Mesendoderm (in vitro differentiated cells): ENCODE results near the gene CPNE7.

Source experiments
- DNase-seq: peaks from one replicate; pipeline ENCODE4 v3.0.0; 2013
- H2AK5ac ChIP-seq: 2 replicates; pipeline ENCODE4 v1.6.1; 2013; ENCODE audit warnings: low read length, inconsistent platforms
- H2BK120ac ChIP-seq: 2 replicates; pipeline ENCODE4 v1.6.1; 2013; ENCODE audit warnings: low read depth, mild to moderate bottlenecking, low read length, moderate library complexity, mixed read lengths
- H2BK15ac ChIP-seq: replicated peaks from 2 replicates; pipeline ENCODE4 v1.6.1; 2013; ENCODE audit warnings: low read depth, mild to moderate bottlenecking, moderate library complexity
- H2BK5ac ChIP-seq: 2 replicates; pipeline ENCODE4 v1.6.1; 2013; ENCODE audit warnings: low read length, inconsistent platforms
- H3K18ac ChIP-seq: 2 replicates; pipeline ENCODE4 v1.6.1; 2013; ENCODE audit warnings: mild to moderate bottlenecking, low read length, mixed read lengths
- H3K23ac ChIP-seq: one replicate; pipeline ENCODE4 v1.6.1; 2013; ENCODE audit warnings: low read length
- H3K27ac ChIP-seq: 2 replicates; pipeline ENCODE4 v1.5.1; 2013; ENCODE audit warnings: low read depth, mild to moderate bottlenecking, inconsistent platforms, low read length, moderate library complexity
- H3K27me3 ChIP-seq: 2 replicates; pipeline ENCODE4 v1.6.1; 2013; ENCODE audit warnings: low read length, control low read depth, mild to moderate bottlenecking, inconsistent platforms; ENCODE audit not compliant: insufficient read depth, poor library complexity
- H3K36me3 ChIP-seq: 2 replicates; pipeline ENCODE4 v1.6.1; 2013; ENCODE audit warnings: low read length, inconsistent platforms; ENCODE audit not compliant: control insufficient read depth, insufficient read depth
- H3K4ac ChIP-seq: one replicate; pipeline ENCODE4 v1.6.1; 2013; ENCODE audit warnings: low read depth, mild to moderate bottlenecking, low read length, moderate library complexity
- H3K4me1 ChIP-seq: 2 replicates; pipeline ENCODE4 v1.6.1; 2013; ENCODE audit warnings: low read depth, low read length, inconsistent platforms; ENCODE audit not compliant: control insufficient read depth
- H3K4me2 ChIP-seq: 2 replicates; pipeline ENCODE4 v1.6.1; 2013; ENCODE audit warnings: low read length
- H3K4me3 ChIP-seq: 2 replicates; pipeline ENCODE4 v1.5.1; 2013; ENCODE audit warnings: mild to moderate bottlenecking, low read length
- H3K56ac ChIP-seq: one replicate; pipeline ENCODE4 v1.6.1; 2013; ENCODE audit warnings: low read length
- H3K79me1 ChIP-seq: 2 replicates; pipeline ENCODE4 v1.6.1; 2013; ENCODE audit warnings: low read length, inconsistent platforms
- H3K79me2 ChIP-seq: 2 replicates; pipeline ENCODE4 v1.6.1; 2013; ENCODE audit warnings: mild to moderate bottlenecking, low read length; ENCODE audit not compliant: control insufficient read depth, insufficient read depth
- H3K9ac ChIP-seq: 2 replicates; pipeline ENCODE4 v1.6.1; 2013; ENCODE audit warnings: low read length, inconsistent platforms
- H4K5ac ChIP-seq: one replicate; pipeline ENCODE4 v1.6.1; 2013; ENCODE audit warnings: low read length
- H4K8ac ChIP-seq: one replicate; pipeline ENCODE4 v1.6.1; 2013; ENCODE audit warnings: low read depth, mild to moderate bottlenecking, control low read depth, low read length, moderate library complexity
- WGBS: extraction: QIAGEN DNeasy Blood & Tissue Kit; methylation state at CpG from one replicate; pipeline ENCODE4 v1.1.7; 2013; ENCODE audit warnings: low lambda C conversion rate, missing lambda C conversion rate; ENCODE audit not compliant: insufficient coverage; ENCODE audit errors: extremely low coverage; 5-methylcytosine and 5-hydroxymethylcytosine counted together

Gene CPNE7

DNA sequence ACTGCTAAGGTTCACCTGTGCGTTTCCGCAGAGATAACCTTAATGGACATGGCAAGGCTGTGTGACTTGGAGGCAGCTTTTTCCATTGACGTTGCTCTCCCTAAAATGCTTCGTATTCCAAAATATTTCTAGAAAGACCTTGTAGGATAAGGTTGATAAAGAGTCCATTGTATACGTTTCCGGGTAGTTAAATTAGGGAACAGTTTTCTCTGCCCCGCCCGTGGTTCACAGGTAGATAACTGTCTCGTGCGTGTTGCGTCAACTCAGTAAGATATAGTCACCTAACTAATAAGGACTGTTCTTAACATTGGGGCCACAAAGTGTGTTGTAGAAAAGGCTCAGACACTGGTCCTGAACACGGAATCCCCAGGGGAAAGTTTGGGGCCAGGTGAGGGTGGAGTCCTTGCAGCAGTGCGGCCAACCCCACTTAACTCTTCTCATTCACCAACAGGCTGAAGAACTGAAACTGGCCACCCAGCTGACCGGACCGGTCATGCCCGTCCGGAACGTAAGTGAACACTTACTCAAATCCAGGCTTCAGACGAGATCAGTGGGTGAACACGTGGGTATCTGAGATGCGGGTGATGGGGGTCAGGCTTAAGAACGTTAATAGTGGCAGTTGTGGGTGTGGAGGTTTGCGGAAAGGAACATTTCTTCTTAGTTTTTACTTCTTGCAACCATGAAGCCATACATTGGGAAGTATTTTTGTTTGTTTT lies 13.5 kb upstream of the CPNE7 start:
- H3K9ac ChIP-seq: peak overlapping the region; percentile 97
- no peak overlapping the region for H3K4ac ChIP-seq
- no peak overlapping the region for H3K27ac ChIP-seq
- H3K23ac ChIP-seq: no peak overlapping the region
- no peak for DNase-seq
- H4K8ac ChIP-seq: no peak overlapping the region
- no peak overlapping the region for H4K5ac ChIP-seq
- H3K79me1 ChIP-seq: peaks cover 15% of the 10 kb centered on the region
- H3K27me3 ChIP-seq: no peaks in the 10 kb centered on the region
- H3K79me2 ChIP-seq: peaks cover 28% of the 10 kb centered on the region
- H2BK15ac ChIP-seq: no peak overlapping the region
- H3K56ac ChIP-seq: peak overlapping the region; percentile 96
- H2AK5ac ChIP-seq: no peak overlapping the region
- peak overlapping the region; percentile 68 for H3K4me2 ChIP-seq
- WGBS: no CpG with 5 or more reads among the region's 23 CpGs
- H3K4me1 ChIP-seq: peaks cover 2% of the 10 kb centered on the region
- H3K36me3 ChIP-seq: peaks cover 24% of the 10 kb centered on the region
- no peak overlapping the region for H3K18ac ChIP-seq
- H3K4me3 ChIP-seq: peak overlapping the region; percentile 91
- no peak overlapping the region for H2BK120ac ChIP-seq
- H2BK5ac ChIP-seq: no peak overlapping the region

GRCh38 chr16:89562939-89563338 lies 12.6 kb upstream of the CPNE7 start:
- Histone ChIP-seq H3K79me1 (peaks cover 15% of the 10 kb centered on the region), H4K8ac (no peak overlapping the region), H3K4me2 (peak overlapping the region; percentile 36), H3K23ac (no peak overlapping the region), H3K9ac (peak overlapping the region; percentile 97), H3K18ac (no peak overlapping the region), H3K4me1 (peaks cover 2% of the 10 kb centered on the region), H3K36me3 (peaks cover 24% of the 10 kb centered on the region), H3K4ac (no peak overlapping the region), H2BK120ac (no peak overlapping the region), H3K27ac (no peak overlapping the region), H3K79me2 (peaks cover 28% of the 10 kb centered on the region), H2BK15ac (no peak overlapping the region), H3K27me3 (no peaks in the 10 kb centered on the region), H2AK5ac (no peak overlapping the region), H3K56ac (peak overlapping the region; percentile 25), H4K5ac (no peak overlapping the region), H3K4me3 (no peak overlapping the region), H2BK5ac (no peak overlapping the region)
- no CpG with 5 or more reads among the region's 12 CpGs for WGBS
- DNase-seq: no peak

GRCh38 chr16:89563639-89564392 lies 11.7 kb upstream of the CPNE7 start:
- H3K27me3 ChIP-seq: no peaks in the 10 kb centered on the region
- H3K4ac ChIP-seq: no peak overlapping the region
- no peak overlapping the region for H2AK5ac ChIP-seq
- H3K4me1 ChIP-seq: peaks cover 2% of the 10 kb centered on the region
- no peak for DNase-seq
- no CpG with 5 or more reads among the region's 12 CpGs for WGBS
- H3K79me1 ChIP-seq: peaks cover 15% of the 10 kb centered on the region
- H3K18ac ChIP-seq: no peak overlapping the region
- no peak overlapping the region for H2BK15ac ChIP-seq
- no peak overlapping the region for H3K23ac ChIP-seq
- H3K79me2 ChIP-seq: peaks cover 28% of the 10 kb centered on the region
- H3K4me3 ChIP-seq: no peak overlapping the region
- peaks cover 24% of the 10 kb centered on the region for H3K36me3 ChIP-seq
- H2BK5ac ChIP-seq: no peak overlapping the region
- no peak overlapping the region for H4K5ac ChIP-seq
- H3K4me2 ChIP-seq: peak overlapping the region; percentile 41
- no peak overlapping the region for H3K27ac ChIP-seq
- peak overlapping the region; percentile 49 for H3K9ac ChIP-seq
- peak overlapping the region; percentile 50 for H3K56ac ChIP-seq
- no peak overlapping the region for H4K8ac ChIP-seq
- H2BK120ac ChIP-seq: no peak overlapping the region

DNA sequence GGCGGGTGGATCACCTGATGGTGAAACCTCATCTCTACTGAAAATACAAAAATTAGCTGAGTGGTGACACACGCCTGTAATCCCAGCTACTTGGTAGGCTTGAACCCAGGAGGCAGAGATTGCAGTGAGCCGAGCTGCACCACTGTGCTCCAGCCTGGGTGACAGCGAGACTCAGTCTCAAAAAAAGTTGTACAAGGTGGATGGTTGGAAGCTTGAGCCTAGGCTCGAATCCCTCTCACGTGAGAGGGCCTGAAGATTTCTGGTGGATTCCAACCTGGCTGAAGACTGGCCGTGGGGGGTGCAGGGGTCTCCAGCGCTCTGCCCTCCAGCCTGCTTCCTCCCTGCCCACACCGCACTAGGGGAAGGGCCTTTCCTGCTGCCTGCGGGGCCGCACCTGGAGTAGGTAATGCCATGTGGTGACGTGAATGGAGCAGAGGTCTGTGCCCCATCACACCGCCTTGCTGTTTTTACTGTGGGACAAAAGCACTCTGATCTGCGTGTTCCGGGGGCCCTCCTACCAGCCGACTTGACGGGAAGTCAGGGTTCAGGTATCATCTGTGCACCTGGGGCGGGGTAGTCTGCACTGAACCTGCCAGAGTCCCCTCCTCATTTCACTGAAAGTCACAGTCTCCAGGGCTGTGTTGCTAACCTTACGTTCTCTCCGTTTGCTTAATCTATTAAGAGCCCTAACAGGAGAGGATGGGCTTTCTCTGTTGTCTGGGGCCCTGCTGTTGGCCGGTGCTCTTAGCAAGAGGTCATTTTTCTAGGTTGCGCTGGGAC lies 10.9 kb upstream of the CPNE7 start:
- Histone ChIP-seq H3K4ac (no peak overlapping the region), H2BK120ac (no peak overlapping the region), H4K8ac (no peak overlapping the region), H3K23ac (no peak overlapping the region), H3K36me3 (peaks cover 24% of the 10 kb centered on the region), H3K18ac (no peak overlapping the region), H3K27ac (no peak overlapping the region), H4K5ac (no peak overlapping the region), H3K79me2 (peaks cover 28% of the 10 kb centered on the region), H2BK15ac (no peak overlapping the region), H3K4me1 (peaks cover 2% of the 10 kb centered on the region), H3K4me2 (peak overlapping the region; percentile 13), H2BK5ac (no peak overlapping the region), H3K27me3 (no peaks in the 10 kb centered on the region), H3K9ac (peak overlapping the region; percentile 49), H3K79me1 (peaks cover 15% of the 10 kb centered on the region), H2AK5ac (no peak overlapping the region), H3K56ac (peak overlapping the region; percentile 12), H3K4me3 (no peak overlapping the region)
- WGBS: no CpG with 5 or more reads among the region's 22 CpGs
- DNase-seq: no peak

DNA sequence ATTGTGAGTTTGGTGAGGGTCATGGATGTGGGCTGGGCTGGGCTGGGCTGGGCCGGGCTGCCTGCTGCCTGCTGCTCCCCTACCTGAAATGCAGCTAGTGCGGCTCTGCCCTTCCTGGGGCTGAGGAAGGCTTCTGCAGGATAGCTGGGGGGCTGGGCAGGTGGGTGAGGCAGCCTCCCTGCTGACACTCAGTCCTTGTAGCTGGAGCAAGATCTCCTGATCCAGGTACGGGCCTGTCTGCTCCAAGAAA lies 10.4 kb upstream of the CPNE7 start:
- no peak overlapping the region for H2BK15ac ChIP-seq
- no peaks in the 10 kb centered on the region for H3K27me3 ChIP-seq
- H3K4me1 ChIP-seq: peaks cover 2% of the 10 kb centered on the region
- H4K8ac ChIP-seq: no peak overlapping the region
- H3K56ac ChIP-seq: peak overlapping the region; percentile 53
- no peak overlapping the region for H4K5ac ChIP-seq
- no peak overlapping the region for H3K27ac ChIP-seq
- H3K9ac ChIP-seq: peak overlapping the region; percentile 13
- peaks cover 24% of the 10 kb centered on the region for H3K36me3 ChIP-seq
- H3K4me2 ChIP-seq: peak overlapping the region; percentile 11
- H3K18ac ChIP-seq: no peak overlapping the region
- no CpG with 5 or more reads among the region's 3 CpGs for WGBS
- peaks cover 15% of the 10 kb centered on the region for H3K79me1 ChIP-seq
- no peak overlapping the region for H3K4ac ChIP-seq
- no peak overlapping the region for H3K23ac ChIP-seq
- no peak overlapping the region for H2BK120ac ChIP-seq
- H3K4me3 ChIP-seq: no peak overlapping the region
- DNase-seq: peak; percentile 82
- peaks cover 28% of the 10 kb centered on the region for H3K79me2 ChIP-seq
- H2AK5ac ChIP-seq: no peak overlapping the region
- H2BK5ac ChIP-seq: no peak overlapping the region
